Stimulated activated CD4-positive, alpha-beta T cell treated with anti-CD3 and anti-CD28 coated beads, Interleukin-1b, Interleukin-23, amount 100 ng/mL, for 4 hours (primary cell): ENCODE measurements around the gene LURAP1L.
"Not testable (repeated sequence)": the region's sequence is repeated elsewhere in the genome, so short reads cannot be mapped to it uniquely, and the experiment has no call there.

ENCODE experiments used
- DNase-seq, 2 donors: peaks; one replicate each; pipeline ENCODE4 v3.0.0-alpha.2; 2020; ENCODE audit warnings: low read depth in 2 of 2

LURAP1L gene

DNA sequence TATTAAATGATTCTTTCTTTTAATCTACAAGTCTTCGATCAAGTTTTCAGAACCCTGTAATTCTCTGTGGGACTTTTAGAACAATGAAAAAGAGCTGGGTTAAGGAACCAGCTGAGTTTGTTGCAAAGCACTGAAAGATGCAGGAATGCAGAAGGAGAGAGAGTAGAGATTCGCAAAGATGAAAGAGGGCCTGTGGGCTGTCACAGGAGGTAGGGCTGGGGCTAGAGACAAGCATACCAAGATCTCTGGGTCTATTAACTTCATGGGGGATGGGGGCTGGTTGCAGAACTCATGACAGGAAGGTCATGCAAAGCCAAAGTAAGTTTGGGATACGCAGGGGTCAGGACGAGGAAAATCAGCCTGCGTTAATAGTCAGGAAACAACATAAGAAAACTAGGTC is 81.8 kb downstream of the LURAP1L start:
- no peak for DNase-seq

DNA sequence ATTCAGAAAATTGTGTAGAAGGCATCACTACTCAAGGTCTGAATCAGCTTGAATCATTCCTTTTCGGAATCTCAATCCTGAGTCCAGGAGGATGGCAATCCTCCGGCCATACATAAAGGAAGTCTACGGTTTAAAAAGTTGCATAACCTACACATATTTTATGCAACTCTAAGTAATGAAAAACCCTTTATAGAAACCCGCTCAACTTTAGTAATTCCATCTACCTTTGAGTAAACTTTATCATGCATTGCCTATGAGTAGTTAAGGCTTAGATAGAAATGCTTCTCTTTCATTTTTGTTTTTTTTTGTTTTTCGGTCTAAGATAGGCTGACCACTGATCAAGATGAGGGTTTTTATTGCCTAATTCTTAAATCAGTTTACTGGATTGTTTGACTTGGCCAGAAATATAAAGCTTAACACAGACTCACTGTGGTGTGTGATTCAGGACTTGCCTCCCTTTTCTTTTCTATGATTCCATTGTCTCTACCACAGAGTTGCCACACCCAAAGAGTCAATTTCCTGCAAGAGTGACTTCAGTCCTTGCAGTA is 85.0 kb downstream of the LURAP1L start:
- DNase-seq: no peak

DNA sequence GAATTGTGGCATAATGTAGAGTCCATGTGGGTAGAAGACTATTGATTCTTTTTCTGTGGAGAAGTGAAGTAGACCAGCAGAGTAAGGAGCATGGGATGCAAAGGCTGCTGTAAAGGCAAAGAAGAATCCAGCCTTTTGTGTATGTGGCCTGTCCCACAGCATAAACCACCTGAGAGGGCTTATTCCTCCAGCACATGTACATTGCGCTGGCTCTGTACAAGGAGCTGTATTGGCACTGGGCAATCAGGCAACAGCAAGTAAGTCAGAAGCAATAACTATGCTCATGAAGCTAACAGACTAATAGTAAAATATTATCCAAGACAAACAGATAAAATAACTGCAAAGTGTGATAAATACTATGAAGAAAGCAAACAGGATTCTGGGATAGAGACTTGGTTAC is 86.2 kb downstream of the LURAP1L start:
- DNase-seq: no peak

DNA sequence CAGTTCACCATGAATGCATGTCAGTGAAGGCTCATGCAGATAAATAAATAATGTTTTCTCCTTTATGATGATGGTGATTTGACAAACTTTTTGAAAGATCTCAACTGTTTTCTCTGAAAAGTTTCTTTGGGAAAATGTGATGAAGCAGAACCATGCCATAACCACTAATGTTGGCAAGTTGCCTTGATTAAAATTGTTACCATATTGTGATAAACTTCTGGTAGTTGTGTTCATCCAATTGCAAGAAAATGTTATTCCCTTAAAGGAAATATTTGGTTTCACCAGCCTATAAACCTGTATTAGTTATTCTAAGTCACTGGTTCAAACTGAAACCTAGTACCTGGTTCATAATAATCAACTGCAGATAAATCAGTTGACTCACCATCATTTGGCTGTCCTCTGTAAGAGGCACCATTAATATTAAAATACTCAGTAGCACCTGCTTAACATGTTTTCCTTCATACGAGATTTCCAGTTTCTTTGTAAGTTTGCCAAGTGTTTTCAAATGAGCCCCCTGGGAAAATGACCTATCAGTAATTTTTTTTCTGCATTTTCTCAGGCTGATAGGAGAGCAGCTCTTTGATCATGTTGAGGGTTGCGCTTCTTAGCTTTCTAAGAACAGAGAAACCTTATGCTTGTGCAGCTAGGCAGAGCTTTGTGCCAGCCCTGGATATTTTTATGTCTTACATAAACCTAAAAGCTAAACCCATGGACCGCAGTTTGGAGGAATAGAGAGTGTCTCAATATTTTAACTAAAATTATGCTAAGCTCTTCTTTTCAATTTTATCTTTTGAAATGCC is 88.0 kb downstream of the LURAP1L start:
- no peak for DNase-seq

DNA sequence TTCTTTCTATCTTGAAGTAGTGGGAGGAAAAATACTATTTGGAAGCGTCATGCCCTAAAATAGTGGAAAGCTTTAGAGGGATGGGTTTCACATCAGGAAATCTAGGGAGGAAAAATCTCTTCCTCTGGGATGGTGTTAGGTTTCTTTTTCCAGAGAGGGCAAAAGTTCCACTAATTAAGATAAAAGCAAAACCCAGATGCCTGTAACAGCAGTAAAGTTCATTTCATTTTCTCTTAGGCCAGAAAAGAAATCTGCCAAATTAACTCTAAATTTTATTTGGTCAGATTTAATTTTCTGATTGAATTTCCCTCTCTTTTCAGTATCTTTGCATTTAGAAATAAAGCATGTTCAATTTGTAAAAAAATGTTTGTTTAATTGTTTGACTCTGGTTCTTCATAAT is 88.8 kb downstream of the LURAP1L start:
- DNase-seq: no peak

DNA sequence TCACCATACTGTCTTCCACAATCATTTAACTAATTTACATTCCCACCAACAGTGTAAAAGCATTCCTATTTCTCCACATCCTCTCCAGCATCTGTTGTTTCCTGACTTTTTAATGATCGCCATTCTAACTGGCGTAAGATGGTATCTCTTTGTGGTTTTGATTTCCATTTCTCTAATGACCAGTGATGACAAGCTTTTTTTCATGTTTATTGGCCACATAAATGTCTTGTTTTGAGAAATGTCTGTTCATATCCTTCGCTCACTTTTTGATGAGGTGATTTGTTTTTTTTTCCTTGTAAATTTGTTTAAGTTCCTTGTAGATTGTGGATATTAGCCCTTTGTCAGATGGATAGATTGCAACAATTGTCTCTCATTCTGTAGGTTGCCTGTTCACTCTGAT is 90.6 kb downstream of the LURAP1L start:
- DNase-seq: not testable (repeated sequence)
